ENCODE results near the gene TAL2.
"Not testable (repeated sequence)": the region's sequence is repeated elsewhere in the genome, so short reads cannot be mapped to it uniquely, and the experiment has no call there.

The TAL2 gene

DNA sequence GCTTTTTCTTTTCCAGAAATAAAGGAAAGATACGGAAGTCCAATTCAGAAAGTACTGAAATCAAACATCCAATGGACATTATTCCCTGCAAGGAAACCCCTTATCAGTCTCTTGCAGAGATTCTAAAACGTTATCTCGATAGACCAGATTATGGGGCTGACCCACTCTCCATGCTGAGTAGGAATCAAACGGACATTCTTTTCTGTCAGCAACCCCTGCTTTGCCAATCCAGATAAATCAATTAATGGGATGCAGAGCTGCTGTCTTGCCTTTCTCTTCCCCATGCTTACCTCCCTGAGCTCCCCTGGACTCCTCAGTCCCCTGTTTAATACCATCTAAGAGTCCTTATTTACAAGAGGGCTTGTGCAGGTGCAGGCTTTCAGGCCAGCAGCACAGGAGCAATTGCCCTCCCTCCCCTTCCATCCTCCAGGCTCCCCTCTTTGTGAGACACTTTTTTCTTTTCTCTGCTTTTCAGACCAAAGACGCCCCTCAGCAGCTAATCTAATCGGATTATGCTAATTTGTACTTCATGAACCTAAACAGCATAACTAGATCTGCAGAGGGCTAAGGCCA, 14.2 kb downstream of the TAL2 start:
- no peak for DNase-seq

DNA sequence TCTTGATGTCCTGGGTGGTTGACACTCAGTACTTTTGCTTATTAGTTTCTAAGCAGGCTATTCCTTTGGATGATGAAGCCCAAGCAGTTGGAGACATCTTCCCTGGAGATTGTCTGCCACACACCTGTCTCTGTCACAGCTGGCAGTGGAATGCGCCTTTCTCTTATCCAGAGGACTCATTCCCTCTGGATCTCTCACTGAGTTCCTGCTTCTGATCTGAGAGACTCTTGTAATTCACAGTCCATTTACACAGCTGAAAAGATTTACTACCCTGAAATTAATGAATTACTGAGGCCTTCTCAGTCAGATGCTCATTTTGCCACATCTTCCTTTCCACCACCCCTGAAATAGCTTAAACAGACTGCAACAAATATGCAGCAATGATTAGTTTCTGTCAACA, 15.9 kb downstream of the TAL2 start:
- DNase-seq = no peak

- DNase-seq = no peak
These were observed 16.5 kb downstream of the TAL2 start for GRCh38 chr9:105678781-105679180.

DNA sequence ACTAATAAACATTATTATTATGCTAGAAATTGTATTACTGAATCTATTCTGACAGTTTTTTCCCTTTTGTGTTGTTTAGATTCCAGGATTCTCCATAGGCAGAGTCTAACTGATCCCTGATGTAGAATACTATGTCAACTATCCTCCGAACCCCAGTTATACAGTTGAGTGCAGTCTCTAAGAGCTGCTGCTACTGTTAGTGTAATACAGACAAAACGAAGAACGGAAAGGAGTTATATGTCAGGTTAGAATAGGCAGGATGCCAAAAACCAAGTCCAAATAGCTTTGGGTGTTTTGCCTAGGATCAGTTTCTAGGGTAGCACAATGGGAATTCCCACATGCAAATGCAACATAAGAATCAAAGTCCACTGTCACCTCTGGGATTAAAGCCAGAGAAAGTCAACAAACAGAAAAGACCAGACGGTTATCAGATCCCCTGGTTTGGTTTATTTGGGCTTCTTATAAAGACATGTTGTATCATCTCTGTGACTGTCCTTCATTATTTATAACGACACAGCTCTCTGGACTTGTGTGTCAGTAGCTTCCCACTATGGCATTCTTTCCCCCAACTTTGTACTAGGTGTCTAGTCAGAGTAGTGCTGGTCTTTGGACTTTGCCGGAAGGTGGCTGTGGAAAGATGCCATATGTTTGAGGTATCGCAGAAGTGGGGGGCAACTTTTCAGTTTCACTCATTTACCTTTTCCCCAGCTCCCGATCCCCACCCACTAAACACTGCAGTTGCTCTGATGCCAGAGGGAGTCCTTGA, 17.2 kb downstream of the TAL2 start:
- no peak for DNase-seq

- DNase-seq = no peak
These were observed 19.1 kb downstream of the TAL2 start for GRCh38 chr9:105681313-105681712.

- no peak for DNase-seq
These were observed 19.5 kb downstream of the TAL2 start for GRCh38 chr9:105681724-105682123.

DNA sequence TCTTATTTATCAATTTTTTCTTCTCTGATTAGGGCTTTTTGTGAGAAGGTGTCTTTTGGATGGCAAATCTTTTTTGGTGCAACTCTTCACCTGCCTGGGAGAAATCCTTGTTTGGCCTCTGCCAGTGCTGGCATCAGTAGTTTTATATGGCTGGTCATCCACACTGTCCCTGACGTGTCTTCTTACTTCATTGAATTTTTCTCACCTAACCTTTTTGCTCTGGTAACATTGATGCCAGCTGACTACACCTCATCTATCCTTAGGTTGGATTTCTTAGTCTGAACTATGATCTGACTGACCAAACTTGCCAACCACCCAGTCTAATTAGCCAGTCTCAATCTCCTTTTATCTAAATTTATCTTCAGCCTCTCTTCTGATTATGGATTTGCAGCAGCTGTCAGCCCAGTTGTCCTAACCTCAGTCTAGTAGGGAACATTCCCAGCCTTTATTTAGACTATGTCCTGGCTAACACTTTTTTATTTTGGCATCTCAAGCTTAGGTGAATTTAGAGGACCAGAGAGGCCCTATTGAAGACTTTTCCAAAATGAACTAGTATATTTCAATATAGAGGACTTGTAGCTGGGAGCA, 21.5 kb downstream of the TAL2 start:
- DNase-seq = no peak

DNA sequence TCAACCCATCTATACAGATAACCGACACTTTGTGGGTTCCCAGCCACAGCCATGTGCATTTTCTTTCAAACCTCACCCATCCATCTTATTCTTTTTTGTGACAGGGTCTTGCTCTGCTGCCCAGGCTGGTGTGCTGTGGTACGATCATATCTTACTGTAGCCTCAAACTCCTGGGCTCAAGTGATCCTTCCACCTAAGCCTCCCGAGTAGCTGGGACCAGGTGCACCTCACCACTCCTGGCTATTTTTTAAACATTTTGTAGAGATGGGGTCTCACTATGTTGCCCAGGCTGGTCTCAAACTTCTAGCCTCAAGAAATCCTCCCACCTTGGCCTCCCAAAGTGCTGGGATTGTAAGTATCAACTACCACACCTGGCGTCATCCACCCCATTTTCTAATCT, 24.7 kb downstream of the TAL2 start:
- DNase-seq = no peak

DNA sequence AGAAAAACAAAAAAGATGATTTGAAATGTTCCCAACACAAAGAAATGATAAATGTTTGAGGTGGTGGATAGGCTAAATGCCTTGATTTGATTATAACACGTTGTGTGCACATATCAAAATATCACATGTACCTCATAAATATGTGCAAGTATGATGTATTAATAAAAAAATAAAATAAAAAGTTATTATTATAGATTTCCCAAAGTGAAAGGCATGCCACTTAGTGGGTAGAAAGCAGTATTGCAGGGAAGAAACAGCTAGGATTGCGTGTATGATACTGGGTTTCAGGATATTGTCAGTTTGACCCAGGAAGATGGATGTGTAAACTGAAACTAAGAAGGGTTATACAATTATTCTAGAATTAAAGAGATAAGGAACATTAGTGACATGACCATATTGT, 28.5 kb downstream of the TAL2 start:
- DNase-seq = no peak

GRCh38 chr9:105693435-105694189, 31.4 kb downstream of the TAL2 start:
- DNase-seq = peak; percentile 47

- DNase-seq = peak; percentile 60
These were observed 32.1 kb downstream of the TAL2 start, which contains the start of gene TMEM38B for GRCh38 chr9:105694190-105694847. TMEM38B (plus strand) TSS chr9:105694541; CDS start chr9:105694661, 120 bp downstream.

- DNase-seq = peak; percentile 73
These were observed 32.8 kb downstream of the TAL2 start for GRCh38 chr9:105694848-105695581.

DNA sequence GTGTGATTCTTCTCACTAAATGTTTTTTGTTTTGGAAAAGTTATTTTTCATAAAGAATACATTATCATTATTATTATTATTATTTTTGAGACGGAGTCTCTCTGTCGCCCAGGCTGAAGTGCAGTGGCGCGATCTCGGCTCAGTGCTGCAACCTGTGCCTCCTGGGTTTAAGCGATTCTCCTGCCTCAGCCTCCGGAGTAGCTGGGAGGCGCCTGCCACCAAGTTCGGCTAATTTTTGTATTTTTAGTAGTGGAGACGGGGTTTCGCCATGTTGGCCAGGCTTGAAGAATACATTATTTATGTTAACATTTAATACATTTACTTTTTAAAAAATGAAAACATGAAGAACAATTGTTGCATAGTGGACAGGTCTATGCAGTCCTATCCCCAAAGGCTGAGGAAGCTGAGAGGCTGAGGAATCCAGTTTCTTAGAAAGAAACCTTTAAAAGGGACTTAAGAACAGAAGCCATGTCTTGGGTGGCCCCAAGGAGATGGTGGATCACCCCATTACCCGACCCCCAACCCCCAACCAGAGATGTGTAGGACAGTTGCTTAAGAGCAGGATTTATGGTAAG, 34.0 kb downstream of the TAL2 start:
- no peak for DNase-seq

DNA sequence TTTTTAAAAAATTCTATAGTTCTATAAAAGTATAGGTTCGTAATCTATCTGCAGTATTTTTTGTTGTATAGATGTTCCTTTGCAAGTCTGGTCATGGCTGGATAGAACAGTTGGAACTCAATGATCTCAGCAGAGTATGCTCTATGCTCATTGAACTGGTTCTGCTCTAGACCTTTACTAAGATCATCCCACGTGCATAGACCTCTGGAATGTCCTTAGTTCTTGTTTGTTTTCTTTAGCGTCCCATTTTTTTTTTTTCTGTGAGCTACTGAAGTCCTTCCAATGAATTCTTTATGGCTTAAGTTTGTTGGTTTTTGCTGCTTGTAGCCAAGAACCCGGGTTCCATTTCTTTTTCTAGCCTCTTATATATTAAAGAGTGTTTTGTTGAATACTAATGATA, 35.6 kb downstream of the TAL2 start:
- no peak for DNase-seq

- DNase-seq = no peak
These were observed 36.2 kb downstream of the TAL2 start for GRCh38 chr9:105698348-105698870.

- no peak for DNase-seq
These were observed 38.4 kb downstream of the TAL2 start for GRCh38 chr9:105700668-105701067.

GRCh38 chr9:105701145-105701544, 38.9 kb downstream of the TAL2 start:
- DNase-seq = no peak

GRCh38 chr9:105702207-105702606, 40.0 kb downstream of the TAL2 start:
- DNase-seq = no peak

DNA sequence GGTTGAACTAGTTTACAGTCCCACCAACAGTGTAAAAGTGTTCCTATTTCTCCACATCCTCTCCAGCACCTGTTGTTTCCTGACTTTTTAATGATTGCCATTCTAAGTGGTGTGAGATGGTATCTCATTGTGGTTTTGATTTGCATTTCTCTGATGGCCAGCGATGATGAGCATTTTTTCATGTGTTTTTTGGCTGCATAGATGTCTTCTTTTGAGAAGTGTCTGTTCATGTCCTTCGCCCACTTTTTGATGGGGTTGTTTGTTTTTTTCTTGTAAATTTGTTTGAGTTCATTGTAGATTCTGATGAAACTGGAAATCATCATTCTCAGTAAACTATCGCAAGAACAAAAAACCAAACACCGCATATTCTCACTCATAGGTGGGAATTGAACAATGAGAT, 41.4 kb downstream of the TAL2 start:
- not testable (repeated sequence) for DNase-seq

DNA sequence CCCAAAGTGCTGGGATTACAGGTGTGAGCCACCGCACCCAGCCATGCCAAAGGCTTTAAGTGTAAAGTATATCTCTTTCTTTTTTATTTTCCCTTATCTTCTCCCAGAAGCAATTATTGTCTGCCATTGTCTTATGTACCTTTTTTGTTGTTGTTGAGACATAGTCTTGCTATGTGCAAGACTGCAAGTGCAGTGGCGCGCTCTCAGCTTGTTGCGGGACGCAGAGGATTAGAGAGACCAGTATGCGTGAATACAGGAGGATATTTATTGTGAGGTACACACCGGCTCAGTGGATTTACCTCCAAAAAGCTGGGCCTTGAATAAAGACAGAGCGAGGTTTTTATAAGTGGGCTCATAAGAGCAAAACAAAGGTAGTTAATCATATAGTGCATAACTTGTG, 43.9 kb downstream of the TAL2 start:
- DNase-seq = no peak

DNA sequence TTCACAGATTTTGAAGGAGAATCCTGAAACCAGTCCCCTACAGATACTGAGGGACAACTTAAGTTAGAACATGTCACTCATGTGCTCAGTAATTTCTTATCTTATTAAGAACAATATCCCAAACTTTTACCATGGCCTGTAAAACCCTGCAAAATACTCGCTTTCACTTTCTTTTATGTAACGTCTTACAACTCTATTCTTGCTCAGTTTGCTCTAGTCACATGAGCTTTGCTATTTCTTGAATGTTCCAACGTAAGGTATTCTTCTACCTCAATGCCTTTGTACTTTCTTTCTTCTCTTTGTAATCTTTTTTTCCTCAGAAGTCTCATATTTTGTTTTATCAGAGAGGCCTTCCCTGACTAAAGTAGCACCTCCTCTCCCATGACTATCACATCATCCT, 46.1 kb downstream of the TAL2 start:
- DNase-seq = no peak

DNA sequence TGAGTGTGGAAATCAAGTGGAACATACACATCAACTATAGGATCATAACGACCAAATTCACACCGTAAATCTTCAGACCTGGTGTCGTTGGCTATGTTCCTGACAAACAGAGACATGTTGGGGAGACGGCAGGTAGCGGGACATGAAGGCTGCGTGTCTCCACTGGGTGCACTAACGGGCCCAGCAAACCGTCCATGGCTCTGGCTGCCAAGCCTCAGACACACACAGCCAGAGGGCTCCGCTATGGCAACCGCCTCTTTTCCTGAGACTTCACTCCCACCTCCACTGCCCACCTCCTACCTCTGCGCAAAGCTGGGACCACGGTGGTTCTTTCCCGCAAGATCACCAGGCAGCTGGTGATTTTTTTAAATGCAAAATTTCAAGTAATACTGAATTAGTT, 48.4 kb downstream of the TAL2 start:
- DNase-seq = no peak

Measured in MV-4-11 (cell line).